SHP77 treated with DMSO at 0.1 percent for 48 hours (cell line): ENCODE data around the gene MUS81.
A peak's percentile ranks its signal among the peaks of the same experiment; 100 is the strongest.
"Not testable (repeated sequence)": the region's sequence is repeated elsewhere in the genome, so short reads cannot be mapped to it uniquely, and the experiment has no call there.

Experiments
- DNase-seq: peaks from one replicate; lab custom pipeline; 2025; lab: John Stamatoyannopoulos, UW

Gene MUS81

GRCh38 chr11:65847746-65848145, 12.5 kb upstream of the MUS81 start:
- DNase-seq, result no peak

GRCh38 chr11:65848693-65849092, 11.5 kb upstream of the MUS81 start:
- DNase-seq, result not testable (repeated sequence)

- DNase-seq, result no peak
Measured at GRCh38 chr11:65849366-65849765, 10.9 kb upstream of the MUS81 start.

- no peak for DNase-seq
Measured at GRCh38 chr11:65849771-65850216, 10.4 kb upstream of the MUS81 start.

- DNase-seq, result no peak
Measured at GRCh38 chr11:65850217-65851082, 9.8 kb upstream of the MUS81 start.

- DNase-seq, result no peak
Measured at GRCh38 chr11:65851083-65851579, 9.1 kb upstream of the MUS81 start.

- DNase-seq, result no peak
Measured at GRCh38 chr11:65851811-65852507, 8.3 kb upstream of the MUS81 start.

- no peak for DNase-seq
Measured at GRCh38 chr11:65852508-65853245, 7.6 kb upstream of the MUS81 start.

GRCh38 chr11:65853246-65853979, 6.8 kb upstream of the MUS81 start:
- DNase-seq, result no peak

GRCh38 chr11:65854161-65854592, 6.1 kb upstream of the MUS81 start:
- DNase-seq, result no peak

- no peak for DNase-seq
Measured at GRCh38 chr11:65854852-65855837, 5.1 kb upstream of the MUS81 start.

- DNase-seq, result no peak
Measured at GRCh38 chr11:65855927-65856363, 4.3 kb upstream of the MUS81 start.

- DNase-seq, result no peak
Measured at GRCh38 chr11:65856689-65857499, 3.3 kb upstream of the MUS81 start.

- no peak for DNase-seq
Measured at GRCh38 chr11:65857500-65857852, 2.8 kb upstream of the MUS81 start.

GRCh38 chr11:65857853-65858680, 2.2 kb upstream of the MUS81 start, which contains the start of gene CFL1:
CFL1 (minus strand) TSS chr11:65858180; CDS start chr11:65858099, 81 bp downstream.
- peak; percentile 92 for DNase-seq

- peak; percentile 72 for DNase-seq
Measured at GRCh38 chr11:65858681-65859087, 1.5 kb upstream of the MUS81 start.

- peak; percentile 93 for DNase-seq
Measured at GRCh38 chr11:65859095-65859811, 980 bp upstream of the MUS81 start.

- DNase-seq, result no peak
Measured at GRCh38 chr11:65859812-65860277, 388 bp upstream of the MUS81 start.
